HCT116 (cell line): ENCODE data around the gene RIGI. TPM values are rescaled to one million over a fixed set of nuclear protein-coding genes. Genes with fewer than 3 reads are reported as not detected.

Experiments used
- ATAC-seq: fragments of 200-7000 bp; cut with Tn5 transposase; 2 replicates; pipeline ENCODE4 v1.9.1; 2020; ENCODE audit warnings: mild to moderate bottlenecking, moderate library complexity
- BruUV-seq: library from RNA; stranded (reverse); fragments of 400-500 nt; replicated peaks from 2 replicates; lab custom pipeline; 2021; lab: Mats Ljungman, UMichigan
- CTCF ChIA-PET: fragments of 300-600 bp; sonication (Branson Sonifier 250); formaldehyde crosslinking; loops from one replicate; lab custom pipeline; 2021; ENCODE audit warnings: antibody characterized with exemption; lab: Charles Lee
- POLR2A ChIA-PET: fragments of 300-600, 350-600 bp; sonication (Branson Sonifier 250); formaldehyde crosslinking; loops from one replicate; lab custom pipeline; 2021; ENCODE audit warnings: antibody characterized with exemption; lab: Charles Lee
- RAD21 ChIA-PET, 2 experiments: fragments of 300-600 bp; sonication (Branson Sonifier 250); formaldehyde crosslinking; loops; one replicate each; lab custom pipeline; 2023; ENCODE audit warnings: low total read pairs in 2 of 2; ENCODE audit not compliant: uncharacterized antibody in 2 of 2, unreplicated experiment in 2 of 2, low non-redundant PET in 1 of 2; lab: Charles Lee
- DNase-seq: peaks from one replicate; pipeline ENCODE4 v3.0.0-alpha.2; 2010; ENCODE audit warnings: low read depth, low spot score
- H2AFZ ChIP-seq: fragments of 200-600 bp; shearing (Covaris generic), sonication (generic); 2 replicates; pipeline ENCODE4 v1.6.1; 2017; ENCODE audit warnings: low read depth, mixed run types, mixed read lengths, antibody characterized with exemption, low read length; ENCODE audit not compliant: poor library complexity, severe bottlenecking
- H3K27ac ChIP-seq: 2 replicates; pipeline ENCODE4 v1.5.1; 2012; ENCODE audit warnings: low read depth, low read length
- H3K27me3 ChIP-seq: fragments of 200-600 bp; sonication (generic); 2 replicates; pipeline ENCODE4 v1.6.1; 2016; ENCODE audit warnings: mixed run types, low read length, mixed read lengths; ENCODE audit not compliant: insufficient read depth
- H3K36me3 ChIP-seq, 2 experiments: fragments of 200-500 bp in 1 of 2; fragments of 200-600 bp in 1 of 2; sonication (Bioruptor generic) in 1 of 2; sonication (generic) in 1 of 2; 2 replicates each; pipeline versions ENCODE4 v1.5.1 to v1.6.1; 2014 to 2016; ENCODE audit warnings: low read length in 2 of 2, inconsistent platforms in 1 of 2, mixed read lengths in 1 of 2, mixed run types in 1 of 2; ENCODE audit not compliant: insufficient read depth in 2 of 2, control insufficient read depth in 1 of 2
- H3K4me1 ChIP-seq, 2 experiments: fragments of 200-600 bp in 1 of 2; sonication (generic) in 1 of 2; 2 replicates each; pipeline versions ENCODE4 v1.5.1 to v1.6.1; 2012 to 2017; ENCODE audit warnings: low read length in 2 of 2, inconsistent platforms in 1 of 2, mild to moderate bottlenecking in 1 of 2, mixed read lengths in 1 of 2, mixed run types in 1 of 2, moderate library complexity in 1 of 2; ENCODE audit not compliant: insufficient read depth in 2 of 2, control insufficient read depth in 1 of 2
- H3K4me2 ChIP-seq: fragments of 200-600 bp; sonication (generic); 2 replicates; pipeline ENCODE4 v1.6.1; 2017; ENCODE audit warnings: mixed run types, low read length, mixed read lengths
- H3K4me3 ChIP-seq, 2 experiments: fragments of 200-600 bp in 1 of 2; sonication (generic) in 1 of 2; replicated peaks in 1 of 2; 2 replicates each; pipeline ENCODE4 v1.5.1; 2011 to 2016; ENCODE audit warnings: low read length in 2 of 2, control low read depth in 1 of 2, low read depth in 1 of 2, mild to moderate bottlenecking in 1 of 2, mixed read lengths in 1 of 2, mixed run types in 1 of 2
- H3K79me2 ChIP-seq: fragments of 200-600 bp; sonication (generic); 2 replicates; pipeline ENCODE4 v1.6.1; 2017; ENCODE audit warnings: mild to moderate bottlenecking, mixed run types, low read length, moderate library complexity, mixed read lengths; ENCODE audit not compliant: insufficient read depth
- H3K9ac ChIP-seq: fragments of 200-600 bp; sonication (generic); 2 replicates; pipeline ENCODE4 v1.6.1; 2016; ENCODE audit warnings: low read length, mixed read lengths
- H3K9me2 ChIP-seq: fragments of 200-600 bp; sonication (generic), shearing (Covaris generic); 2 replicates; pipeline ENCODE4 v1.6.1; 2017; ENCODE audit warnings: mixed run types, mild to moderate bottlenecking, moderate library complexity; ENCODE audit not compliant: insufficient read depth
- H3K9me3 ChIP-seq, 2 experiments: fragments of 200-500 bp in 1 of 2; fragments of 200-600 bp in 1 of 2; sonication (Bioruptor generic) in 1 of 2; sonication (generic) in 1 of 2; 2 replicates each; pipeline ENCODE4 v1.6.1; 2014 to 2017; ENCODE audit warnings: low read length in 2 of 2, mixed read lengths in 2 of 2, inconsistent platforms in 1 of 2, low read depth in 1 of 2, mild to moderate bottlenecking in 1 of 2, mixed run types in 1 of 2, moderate library complexity in 1 of 2; ENCODE audit not compliant: control insufficient read depth in 1 of 2, insufficient read depth in 1 of 2
- H4K20me1 ChIP-seq: fragments of 200-600 bp; sonication (generic), shearing (Covaris generic); 2 replicates; pipeline ENCODE4 v1.6.1; 2017; ENCODE audit warnings: mixed run types, mild to moderate bottlenecking, moderate library complexity; ENCODE audit not compliant: insufficient read depth
- CBX3 ChIP-seq: IDR thresholded peaks from 2 replicates; pipeline ENCODE4 v1.6.1; 2012; ENCODE audit warnings: low read depth
- CEBPB ChIP-seq: IDR thresholded peaks from 2 replicates; pipeline ENCODE4 v1.6.1; 2012; ENCODE audit warnings: low read depth
- EGR1 ChIP-seq: IDR thresholded peaks from 2 replicates; pipeline ENCODE4 v1.6.1; 2012; ENCODE audit warnings: low read depth
- ELF1 ChIP-seq: IDR thresholded peaks from 2 replicates; pipeline ENCODE4 v1.6.1; 2012; ENCODE audit warnings: low read depth, borderline replicate concordance
- EZH2 ChIP-seq: fragments of 200-600 bp; sonication (generic); IDR thresholded peaks from 2 replicates; pipeline ENCODE4 v1.6.1; 2017; ENCODE audit warnings: antibody characterized with exemption, mixed run types
- FOSL1 ChIP-seq: IDR thresholded peaks from 2 replicates; pipeline ENCODE4 v1.6.1; 2012; ENCODE audit warnings: low read depth
- POLR2A ChIP-seq: IDR thresholded peaks from 2 replicates; pipeline ENCODE4 v1.7.0; 2011; ENCODE audit warnings: borderline replicate concordance; ENCODE audit not compliant: insufficient read depth, insufficient read length; ENCODE audit errors: extremely low read depth
- POLR2AphosphoS5 ChIP-seq: IDR thresholded peaks from 2 replicates; pipeline ENCODE4 v1.6.1; 2011; ENCODE audit warnings: mild to moderate bottlenecking, low read depth, low read length, moderate library complexity
- RAD21 ChIP-seq: IDR thresholded peaks from 2 replicates; pipeline ENCODE4 v1.6.1; 2012; ENCODE audit warnings: low read depth, mild to moderate bottlenecking
- SIN3A ChIP-seq: IDR thresholded peaks from 2 replicates; pipeline ENCODE4 v1.6.1; 2012; ENCODE audit warnings: low read depth
- SP1 ChIP-seq: IDR thresholded peaks from 2 replicates; pipeline ENCODE4 v1.6.1; 2012; ENCODE audit warnings: low read depth
- SRF ChIP-seq: IDR thresholded peaks from 2 replicates; pipeline ENCODE4 v1.6.1; 2012; ENCODE audit warnings: low read depth
- TCF7L2 ChIP-seq: IDR thresholded peaks from 2 replicates; pipeline ENCODE4 v1.7.0; 2011; ENCODE audit warnings: borderline replicate concordance, inconsistent platforms; ENCODE audit not compliant: insufficient read depth, insufficient read length; ENCODE audit errors: extremely low read depth
- YY1 ChIP-seq: IDR thresholded peaks from 2 replicates; pipeline ENCODE4 v1.6.1; 2011; ENCODE audit warnings: low read length, low read depth, moderate library complexity, mild to moderate bottlenecking; ENCODE audit not compliant: insufficient replicate concordance; ENCODE audit errors: extremely low read depth
- ZFX ChIP-seq: fragments of 450-650 bp; IDR thresholded peaks from 2 replicates; pipeline ENCODE4 v1.6.1; 2017
- ZNF274 ChIP-seq: fragments of 200-500 bp; sonication (Bioruptor generic); IDR thresholded peaks from 2 replicates; pipeline ENCODE4 v1.6.1; 2014; ENCODE audit warnings: mild to moderate bottlenecking, low read depth, low read length, inconsistent platforms
- intact Hi-C: fragments of 100-400 bp; cut with micrococcal nuclease; formaldehyde crosslinking; loops from 2 replicates; pipeline ENCODE4 v1.10.0; 2022
- total RNA-seq: library from RNA; stranded (reverse); gene quantifications from one replicate; pipeline ENCODE4 v1.2.1, GENCODE V29; 2021; ENCODE audit not compliant: unreplicated experiment
- TF ChIP-seq, protein P1 (sequence below): IDR thresholded peaks from 2 replicates; pipeline ENCODE4 v1.6.1; 2012
- TF ChIP-seq, protein P2 (sequence below): IDR thresholded peaks from 2 replicates; pipeline ENCODE4 v1.6.1; 2011; ENCODE audit warnings: mild to moderate bottlenecking, low read length, moderate library complexity; ENCODE audit not compliant: insufficient replicate concordance; ENCODE audit errors: extremely low read depth
- TF ChIP-seq, protein P3 (sequence below): IDR thresholded peaks from 2 replicates; pipeline ENCODE4 v1.6.1; 2012; ENCODE audit warnings: low read depth
- TF ChIP-seq, protein P4 (sequence below), 3 experiments: fragments of 200-600 bp in 1 of 3; sonication (generic) in 1 of 3; IDR thresholded peaks in 2 of 3; conservative IDR thresholded peaks in 1 of 3; 2 replicates each; pipeline ENCODE4 v1.5.1; 2012 to 2017; ENCODE audit warnings: low read depth in 2 of 3, low read length in 2 of 3, antibody characterized with exemption in 1 of 3, borderline replicate concordance in 1 of 3, control low read depth in 1 of 3, mild to moderate bottlenecking in 1 of 3, mixed read lengths in 1 of 3, mixed run types in 1 of 3, moderate library complexity in 1 of 3; ENCODE audit not compliant: insufficient read depth in 1 of 3

RIGI gene
- total RNA-seq, 1 experiment from 2014 or later = 5.5 TPM

DNA sequence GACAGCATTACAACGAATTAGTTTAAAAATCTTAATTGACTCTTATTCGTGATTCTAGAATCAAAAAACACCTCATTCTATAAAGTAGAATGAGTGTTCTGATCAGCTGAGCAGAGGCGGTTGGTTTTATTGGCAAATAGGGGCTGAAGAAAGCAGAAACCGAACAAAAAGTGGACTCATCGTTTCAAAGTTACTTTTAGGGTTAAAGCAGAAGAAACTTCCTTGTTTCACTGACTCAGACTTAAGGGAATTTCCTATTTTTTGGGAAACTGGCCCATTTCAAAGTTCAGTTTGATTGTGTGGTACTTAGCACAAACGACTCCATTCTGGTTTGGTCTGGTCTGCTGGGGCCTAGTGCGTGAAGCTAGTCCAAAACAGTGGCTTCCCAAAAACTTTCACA lies 47.8 kb upstream of the RIGI start:
- intact Hi-C loops = loop anchor here (2.0 kb wide), 1 partner anchor 47 kb away; the partner anchor contains the start of gene RIGI
- H3K36me3 ChIP-seq = peaks cover 0 to 4% of the 10 kb centered on the region in 2 experiments; a peak in 3 of 4 replicates
- H2AFZ ChIP-seq = no peak overlapping the region
- peak overlapping the region; percentile 84 for H3K9ac ChIP-seq
- ATAC-seq (no peak), DNase-seq (no peak)
- H3K27ac ChIP-seq = peak overlapping the region; percentile 80; the same call in 1 of the 2 replicates
- RAD21 ChIA-PET = interaction anchor here in 1 of 2 experiments (0.7 kb wide), 1 partner anchor 23 kb away, joined by 3 read pairs; no protein-coding TSS in a partner anchor
- peaks cover 41% of the 10 kb centered on the region for H3K79me2 ChIP-seq
- CTCF ChIA-PET = interaction anchor here (1.4 to 13.3 kb wide), 2 partner anchors 15 to 196 kb away, joined by 7 to 553 read pairs; no protein-coding TSS in a partner anchor
- no peak for TF ChIP-seq TCF7L2
- TF ChIP-seq POLR2A = no peak
- no peak for TF ChIP-seq EZH2
- no peak for TF ChIP-seq ZFX
- TF ChIP-seq, protein P1, sequence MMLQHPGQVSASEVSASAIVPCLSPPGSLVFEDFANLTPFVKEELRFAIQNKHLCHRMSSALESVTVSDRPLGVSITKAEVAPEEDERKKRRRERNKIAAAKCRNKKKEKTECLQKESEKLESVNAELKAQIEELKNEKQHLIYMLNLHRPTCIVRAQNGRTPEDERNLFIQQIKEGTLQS = no peak
- TF ChIP-seq POLR2AphosphoS5 = no peak
- TF ChIP-seq, protein P2, sequence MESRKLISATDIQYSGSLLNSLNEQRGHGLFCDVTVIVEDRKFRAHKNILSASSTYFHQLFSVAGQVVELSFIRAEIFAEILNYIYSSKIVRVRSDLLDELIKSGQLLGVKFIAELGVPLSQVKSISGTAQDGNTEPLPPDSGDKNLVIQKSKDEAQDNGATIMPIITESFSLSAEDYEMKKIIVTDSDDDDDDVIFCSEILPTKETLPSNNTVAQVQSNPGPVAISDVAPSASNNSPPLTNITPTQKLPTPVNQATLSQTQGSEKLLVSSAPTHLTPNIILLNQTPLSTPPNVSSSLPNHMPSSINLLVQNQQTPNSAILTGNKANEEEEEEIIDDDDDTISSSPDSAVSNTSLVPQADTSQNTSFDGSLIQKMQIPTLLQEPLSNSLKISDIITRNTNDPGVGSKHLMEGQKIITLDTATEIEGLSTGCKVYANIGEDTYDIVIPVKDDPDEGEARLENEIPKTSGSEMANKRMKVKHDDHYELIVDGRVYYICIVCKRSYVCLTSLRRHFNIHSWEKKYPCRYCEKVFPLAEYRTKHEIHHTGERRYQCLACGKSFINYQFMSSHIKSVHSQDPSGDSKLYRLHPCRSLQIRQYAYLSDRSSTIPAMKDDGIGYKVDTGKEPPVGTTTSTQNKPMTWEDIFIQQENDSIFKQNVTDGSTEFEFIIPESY = no peak
- no peak for TF ChIP-seq SP1
- no peak for TF ChIP-seq YY1
- TF ChIP-seq EGR1 = no peak
- TF ChIP-seq FOSL1 = no peak
- TF ChIP-seq, protein P3, sequence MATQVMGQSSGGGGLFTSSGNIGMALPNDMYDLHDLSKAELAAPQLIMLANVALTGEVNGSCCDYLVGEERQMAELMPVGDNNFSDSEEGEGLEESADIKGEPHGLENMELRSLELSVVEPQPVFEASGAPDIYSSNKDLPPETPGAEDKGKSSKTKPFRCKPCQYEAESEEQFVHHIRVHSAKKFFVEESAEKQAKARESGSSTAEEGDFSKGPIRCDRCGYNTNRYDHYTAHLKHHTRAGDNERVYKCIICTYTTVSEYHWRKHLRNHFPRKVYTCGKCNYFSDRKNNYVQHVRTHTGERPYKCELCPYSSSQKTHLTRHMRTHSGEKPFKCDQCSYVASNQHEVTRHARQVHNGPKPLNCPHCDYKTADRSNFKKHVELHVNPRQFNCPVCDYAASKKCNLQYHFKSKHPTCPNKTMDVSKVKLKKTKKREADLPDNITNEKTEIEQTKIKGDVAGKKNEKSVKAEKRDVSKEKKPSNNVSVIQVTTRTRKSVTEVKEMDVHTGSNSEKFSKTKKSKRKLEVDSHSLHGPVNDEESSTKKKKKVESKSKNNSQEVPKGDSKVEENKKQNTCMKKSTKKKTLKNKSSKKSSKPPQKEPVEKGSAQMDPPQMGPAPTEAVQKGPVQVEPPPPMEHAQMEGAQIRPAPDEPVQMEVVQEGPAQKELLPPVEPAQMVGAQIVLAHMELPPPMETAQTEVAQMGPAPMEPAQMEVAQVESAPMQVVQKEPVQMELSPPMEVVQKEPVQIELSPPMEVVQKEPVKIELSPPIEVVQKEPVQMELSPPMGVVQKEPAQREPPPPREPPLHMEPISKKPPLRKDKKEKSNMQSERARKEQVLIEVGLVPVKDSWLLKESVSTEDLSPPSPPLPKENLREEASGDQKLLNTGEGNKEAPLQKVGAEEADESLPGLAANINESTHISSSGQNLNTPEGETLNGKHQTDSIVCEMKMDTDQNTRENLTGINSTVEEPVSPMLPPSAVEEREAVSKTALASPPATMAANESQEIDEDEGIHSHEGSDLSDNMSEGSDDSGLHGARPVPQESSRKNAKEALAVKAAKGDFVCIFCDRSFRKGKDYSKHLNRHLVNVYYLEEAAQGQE = no peak
- TF ChIP-seq ZNF274 = no peak
- no peak for TF ChIP-seq RAD21
- TF ChIP-seq CBX3 = no peak
- no peak for TF ChIP-seq CEBPB
- TF ChIP-seq, protein P4, sequence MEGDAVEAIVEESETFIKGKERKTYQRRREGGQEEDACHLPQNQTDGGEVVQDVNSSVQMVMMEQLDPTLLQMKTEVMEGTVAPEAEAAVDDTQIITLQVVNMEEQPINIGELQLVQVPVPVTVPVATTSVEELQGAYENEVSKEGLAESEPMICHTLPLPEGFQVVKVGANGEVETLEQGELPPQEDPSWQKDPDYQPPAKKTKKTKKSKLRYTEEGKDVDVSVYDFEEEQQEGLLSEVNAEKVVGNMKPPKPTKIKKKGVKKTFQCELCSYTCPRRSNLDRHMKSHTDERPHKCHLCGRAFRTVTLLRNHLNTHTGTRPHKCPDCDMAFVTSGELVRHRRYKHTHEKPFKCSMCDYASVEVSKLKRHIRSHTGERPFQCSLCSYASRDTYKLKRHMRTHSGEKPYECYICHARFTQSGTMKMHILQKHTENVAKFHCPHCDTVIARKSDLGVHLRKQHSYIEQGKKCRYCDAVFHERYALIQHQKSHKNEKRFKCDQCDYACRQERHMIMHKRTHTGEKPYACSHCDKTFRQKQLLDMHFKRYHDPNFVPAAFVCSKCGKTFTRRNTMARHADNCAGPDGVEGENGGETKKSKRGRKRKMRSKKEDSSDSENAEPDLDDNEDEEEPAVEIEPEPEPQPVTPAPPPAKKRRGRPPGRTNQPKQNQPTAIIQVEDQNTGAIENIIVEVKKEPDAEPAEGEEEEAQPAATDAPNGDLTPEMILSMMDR (IDR thresholded peaks at IDR 0.05 in 2 of 3, conservative IDR thresholded peaks at IDR 0.05 in 1 of 3; ENCODE audit: borderline replicate concordance in 1 of 3, insufficient read depth in 1 of 3, low read depth in 2 of 3, low read length in 2 of 3) = no peak
- TF ChIP-seq SRF = no peak
- no peak for TF ChIP-seq ELF1
- no peak for TF ChIP-seq SIN3A
- BruUV-seq = no TSS peak
- H4K20me1 ChIP-seq = no peaks in the 10 kb centered on the region
- peak overlapping the region; percentile 88 for H3K4me2 ChIP-seq
- no peaks in the 10 kb centered on the region for H3K9me2 ChIP-seq
- H3K4me3 ChIP-seq = peak overlapping the region; percentile 86 to 89
- H3K4me1 ChIP-seq = peaks cover 4 to 15% of the 10 kb centered on the region in 2 experiments; a peak in 3 of 4 replicates
- no peaks in the 10 kb centered on the region for H3K9me3 ChIP-seq
- POLR2A ChIA-PET = no interaction called here
- no peaks in the 10 kb centered on the region for H3K27me3 ChIP-seq
